ENCODE results near the gene CEACAM1. TPM values are rescaled to one million over a fixed set of nuclear protein-coding genes. Genes with fewer than 3 reads are reported as not detected.

CEACAM1 gene
- total and polyA plus RNA-seq, 2 of the 13 experiments (the other 11 are each of a cell fraction or from before 2014, with no cell fraction given) = 13.5 to 332 TPM

DNA sequence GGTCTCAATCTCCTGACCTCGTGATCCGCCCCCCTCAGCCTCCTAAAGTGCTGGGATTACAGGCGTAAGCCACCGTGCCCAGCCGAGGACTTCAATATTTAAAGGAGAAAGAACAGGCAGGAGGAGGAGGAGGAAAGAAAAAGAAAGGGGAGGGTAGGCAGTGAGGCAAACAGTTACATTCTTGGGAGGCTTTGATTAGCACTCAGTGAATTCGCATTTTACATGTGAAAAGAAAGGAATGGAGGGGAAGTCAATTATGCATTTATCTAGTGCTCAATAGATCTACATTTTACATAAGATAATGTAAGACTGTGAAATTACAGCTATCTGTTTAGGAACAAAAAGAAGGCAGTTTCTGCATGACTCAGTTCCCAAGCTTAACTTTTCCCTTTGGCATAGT, 54.6 kb downstream of the CEACAM1 start (continued):
- TF ChIP-seq, protein P1, sequence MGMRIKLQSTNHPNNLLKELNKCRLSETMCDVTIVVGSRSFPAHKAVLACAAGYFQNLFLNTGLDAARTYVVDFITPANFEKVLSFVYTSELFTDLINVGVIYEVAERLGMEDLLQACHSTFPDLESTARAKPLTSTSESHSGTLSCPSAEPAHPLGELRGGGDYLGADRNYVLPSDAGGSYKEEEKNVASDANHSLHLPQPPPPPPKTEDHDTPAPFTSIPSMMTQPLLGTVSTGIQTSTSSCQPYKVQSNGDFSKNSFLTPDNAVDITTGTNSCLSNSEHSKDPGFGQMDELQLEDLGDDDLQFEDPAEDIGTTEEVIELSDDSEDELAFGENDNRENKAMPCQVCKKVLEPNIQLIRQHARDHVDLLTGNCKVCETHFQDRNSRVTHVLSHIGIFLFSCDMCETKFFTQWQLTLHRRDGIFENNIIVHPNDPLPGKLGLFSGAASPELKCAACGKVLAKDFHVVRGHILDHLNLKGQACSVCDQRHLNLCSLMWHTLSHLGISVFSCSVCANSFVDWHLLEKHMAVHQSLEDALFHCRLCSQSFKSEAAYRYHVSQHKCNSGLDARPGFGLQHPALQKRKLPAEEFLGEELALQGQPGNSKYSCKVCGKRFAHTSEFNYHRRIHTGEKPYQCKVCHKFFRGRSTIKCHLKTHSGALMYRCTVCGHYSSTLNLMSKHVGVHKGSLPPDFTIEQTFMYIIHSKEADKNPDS (CRISPR knock-in tag; IDR thresholded peaks at IDR 0.05) = no peak
- TF ChIP-seq, protein P2, sequence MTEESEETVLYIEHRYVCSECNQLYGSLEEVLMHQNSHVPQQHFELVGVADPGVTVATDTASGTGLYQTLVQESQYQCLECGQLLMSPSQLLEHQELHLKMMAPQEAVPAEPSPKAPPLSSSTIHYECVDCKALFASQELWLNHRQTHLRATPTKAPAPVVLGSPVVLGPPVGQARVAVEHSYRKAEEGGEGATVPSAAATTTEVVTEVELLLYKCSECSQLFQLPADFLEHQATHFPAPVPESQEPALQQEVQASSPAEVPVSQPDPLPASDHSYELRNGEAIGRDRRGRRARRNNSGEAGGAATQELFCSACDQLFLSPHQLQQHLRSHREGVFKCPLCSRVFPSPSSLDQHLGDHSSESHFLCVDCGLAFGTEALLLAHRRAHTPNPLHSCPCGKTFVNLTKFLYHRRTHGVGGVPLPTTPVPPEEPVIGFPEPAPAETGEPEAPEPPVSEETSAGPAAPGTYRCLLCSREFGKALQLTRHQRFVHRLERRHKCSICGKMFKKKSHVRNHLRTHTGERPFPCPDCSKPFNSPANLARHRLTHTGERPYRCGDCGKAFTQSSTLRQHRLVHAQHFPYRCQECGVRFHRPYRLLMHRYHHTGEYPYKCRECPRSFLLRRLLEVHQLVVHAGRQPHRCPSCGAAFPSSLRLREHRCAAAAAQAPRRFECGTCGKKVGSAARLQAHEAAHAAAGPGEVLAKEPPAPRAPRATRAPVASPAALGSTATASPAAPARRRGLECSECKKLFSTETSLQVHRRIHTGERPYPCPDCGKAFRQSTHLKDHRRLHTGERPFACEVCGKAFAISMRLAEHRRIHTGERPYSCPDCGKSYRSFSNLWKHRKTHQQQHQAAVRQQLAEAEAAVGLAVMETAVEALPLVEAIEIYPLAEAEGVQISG (CRISPR knock-in tag; IDR thresholded peaks at IDR 0.05) = no peak

DNA sequence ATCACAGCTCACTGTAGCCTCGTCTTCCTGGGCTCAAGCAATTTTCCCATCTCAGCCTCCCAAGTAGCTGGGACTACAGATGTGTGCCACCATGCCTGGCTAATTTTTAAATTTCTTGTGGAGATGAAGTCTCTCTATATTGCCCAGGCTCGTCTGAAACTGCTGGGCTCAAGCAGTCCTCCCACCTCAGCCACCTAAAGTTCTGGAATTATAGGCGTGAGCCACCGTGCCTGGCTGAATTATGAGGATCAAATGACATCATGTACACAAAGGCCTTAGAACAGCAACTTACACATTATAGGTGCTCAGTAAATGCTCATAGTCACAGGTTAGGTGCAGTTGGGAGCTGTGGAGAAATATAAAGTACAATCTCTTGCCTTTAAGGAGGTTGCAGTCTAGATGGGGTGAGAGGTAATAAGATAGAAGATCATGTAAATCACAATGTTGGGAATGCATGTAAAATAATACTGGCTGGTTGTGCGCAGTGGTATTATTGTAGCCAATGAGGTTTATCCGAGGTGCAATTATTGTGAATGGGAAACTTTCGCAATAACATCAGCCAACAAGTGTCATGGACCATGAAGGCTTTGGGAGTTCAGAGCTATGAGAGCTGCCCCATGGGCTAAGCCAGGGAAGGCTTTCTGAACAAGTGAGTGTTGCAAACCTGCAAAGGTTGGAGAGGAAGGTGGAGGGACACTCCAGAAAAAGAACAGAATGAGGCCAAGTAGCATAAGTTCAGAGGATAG, 55.7 kb downstream of the CEACAM1 start:
- 95% methylated on average over 7 of the region's 7 CpGs for WGBS (ENCODE audit: low lambda C conversion rate)
- ChIA-PET POLR2A (interaction anchor here (1.1 to 4.5 kb wide), 2 partner anchors 26 to 56 kb away, joined by 3 to 25 read pairs; partner anchors contain the start of gene CEACAM1), CTCF (ENCODE audit: low intra/inter-chr PET ratio, low total read pairs) (no interaction called here)
- Histone ChIP-seq H2AFZ (ENCODE audit: low read length) (no peak overlapping the region), H3K79me2 (ENCODE audit: insufficient read depth, low read length) (no peaks in the 10 kb centered on the region), H3K4me1 (ENCODE audit: insufficient read depth, low read length) (peaks cover 51% of the 10 kb centered on the region), H4K20me1 (ENCODE audit: insufficient read depth, low read length) (no peaks in the 10 kb centered on the region), H3K4me3 (replicated peaks in 1 of 3; ENCODE audit: insufficient read depth in 1 of 3, low read depth in 2 of 3, low read length in 3 of 3) (no peak overlapping the region), H3K27ac (ENCODE audit: extremely low read length, insufficient read depth, low read length) (no peak overlapping the region), H3K27me3 (ENCODE audit: control insufficient read depth in 1 of 2, insufficient read depth in 2 of 2, low read length in 2 of 2) (no peaks in the 10 kb centered on the region), H3K36me3 (replicated peaks in 1 of 2; ENCODE audit: control insufficient read depth in 1 of 2, insufficient read depth in 2 of 2, low read length in 2 of 2) (no peaks in the 10 kb centered on the region), H3K4me2 (ENCODE audit: low read depth, low read length) (no peak overlapping the region), H3K9ac (ENCODE audit: insufficient read depth, low read depth, low read length) (no peak overlapping the region), H3K9me3 (ENCODE audit: low read length) (no peaks in the 10 kb centered on the region)
- intact Hi-C loops (cut with micrococcal nuclease; ENCODE audit: unreplicated experiment) (no loop called here), in situ Hi-C loops (cut with HindIII; ENCODE audit: extremely low pct_ligation_motif_present, low pct_unique_long_range_greater_than_20kb) (no loop called here)
- DNase-seq (ENCODE audit: low spot score) (no peak), ATAC-seq (no peak), FAIRE-seq (no peak)
- BruUV-seq (replicated peaks) = no TSS peak
- TF ChIP-seq CEBPG (CRISPR knock-in tag; IDR thresholded peaks at IDR 0.05) (peak; percentile 57), ZNF350 (CRISPR knock-in tag; IDR thresholded peaks at IDR 0.05; ENCODE audit: borderline replicate concordance, low read depth) (no peak), CEBPB (IDR thresholded peaks at IDR 0.05; ENCODE audit: borderline replicate concordance, low read depth, low read length) (peak; percentile 81)

Data from HepG2 (cell line).